Loucy (cell line): ENCODE results near the gene CUL4B.

Experiments
- H2AFZ ChIP-seq: fragments of 200-600 bp; sonication (generic); 2 replicates; pipeline ENCODE4 v1.6.0; 2016; ENCODE audit warnings: antibody characterized with exemption, mild to moderate bottlenecking, low read length, moderate library complexity
- H3F3A ChIP-seq: fragments of 200-600 bp; 2 replicates; pipeline ENCODE4 v1.6.0; 2016; ENCODE audit warnings: antibody characterized with exemption, low read depth, mild to moderate bottlenecking
- H3K27me3 ChIP-seq: fragments of 200-600 bp; sonication (generic); 2 replicates; pipeline ENCODE4 v1.6.1; 2014; ENCODE audit warnings: low read length, mild to moderate bottlenecking; ENCODE audit not compliant: insufficient read depth, poor library complexity, severe bottlenecking
- H3K36me3 ChIP-seq: fragments of 200-600 bp; sonication (generic); 2 replicates; pipeline ENCODE4 v1.6.1; 2016; ENCODE audit warnings: low read length; ENCODE audit not compliant: insufficient read depth
- H3K4me1 ChIP-seq: fragments of 200-600 bp; sonication (generic); 2 replicates; pipeline ENCODE4 v1.5.1; 2014; ENCODE audit warnings: low read length, mild to moderate bottlenecking; ENCODE audit not compliant: insufficient read depth, poor library complexity, severe bottlenecking
- H3K4me2 ChIP-seq: fragments of 200-600 bp; sonication (generic); 2 replicates; pipeline ENCODE4 v1.6.0; 2014; ENCODE audit warnings: antibody characterized with exemption, low read length, low read depth, mild to moderate bottlenecking; ENCODE audit not compliant: poor library complexity, severe bottlenecking
- H3K4me3 ChIP-seq: fragments of 200-600 bp; sonication (generic); 2 replicates; pipeline ENCODE4 v1.5.1; 2014; ENCODE audit warnings: low read length, mild to moderate bottlenecking, mixed read lengths; ENCODE audit not compliant: poor library complexity, severe bottlenecking
- H3K79me2 ChIP-seq: fragments of 200-600 bp; sonication (generic); 2 replicates; pipeline ENCODE4 v1.6.1; 2014; ENCODE audit warnings: low read length; ENCODE audit not compliant: insufficient read depth
- H3K9ac ChIP-seq: fragments of 200-600 bp; sonication (generic); 2 replicates; pipeline ENCODE4 v1.6.0; 2014; ENCODE audit warnings: mild to moderate bottlenecking, low read depth, low read length, moderate library complexity; ENCODE audit not compliant: poor library complexity, severe bottlenecking
- H3K9me2 ChIP-seq: fragments of 200-600 bp; sonication (generic); replicated peaks from 2 replicates; pipeline ENCODE4 v1.6.1; 2016; ENCODE audit warnings: low read depth, low read length, mixed read lengths
- H3K9me3 ChIP-seq: fragments of 200-600 bp; sonication (generic); 2 replicates; pipeline ENCODE4 v1.6.1; 2014; ENCODE audit warnings: mild to moderate bottlenecking, antibody characterized with exemption, low read length, low read depth; ENCODE audit not compliant: insufficient read depth
- H4K20me1 ChIP-seq: fragments of 200-600 bp; sonication (generic); 2 replicates; pipeline ENCODE4 v1.6.0; 2014; ENCODE audit warnings: antibody characterized with exemption, low read length, mild to moderate bottlenecking; ENCODE audit not compliant: insufficient read depth, poor library complexity, severe bottlenecking
- CTCF ChIP-seq: fragments of 200-600 bp; sonication (generic); conservative IDR thresholded peaks from 2 replicates; pipeline ENCODE4 v1.5.1; 2014; ENCODE audit warnings: mild to moderate bottlenecking, antibody characterized with exemption, low read length
- EZH2phosphoT487 ChIP-seq: fragments of 200-600 bp; IDR thresholded peaks from 2 replicates; pipeline ENCODE4 v1.6.1; 2018; ENCODE audit warnings: antibody characterized with exemption, mild to moderate bottlenecking, moderate library complexity, borderline replicate concordance

CUL4B gene

GRCh38 chrX:120560842-120561633 lies at the start of gene CUL4B:
TSS of gene CUL4B (minus strand) at chrX:120560962. CDS start at chrX:120560638, 324 bp downstream.
- Histone ChIP-seq H3K79me2 (peaks cover 51% of the 10 kb centered on the region), H3K27me3 (no peaks in the 10 kb centered on the region), H3K9ac (peak within 1 kb of the TSS; percentile 93), H3K4me1 (peaks cover 15% of the 10 kb centered on the region), H3K9me3 (no peaks in the 10 kb centered on the region), H2AFZ (peak within 1 kb of the TSS; percentile 94), H3K36me3 (peaks cover 5% of the 10 kb centered on the region; the same call in 1 of the 2 replicates), H3K4me3 (peak within 1 kb of the TSS; percentile 93), H3F3A (no peaks in the 10 kb centered on the region), H3K4me2 (peak within 1 kb of the TSS; percentile 93), H3K9me2 (no peaks in the 10 kb centered on the region), H4K20me1 (peaks cover 29% of the 10 kb centered on the region)
- TF ChIP-seq EZH2phosphoT487 (no peak), CTCF (no peak)

DNA sequence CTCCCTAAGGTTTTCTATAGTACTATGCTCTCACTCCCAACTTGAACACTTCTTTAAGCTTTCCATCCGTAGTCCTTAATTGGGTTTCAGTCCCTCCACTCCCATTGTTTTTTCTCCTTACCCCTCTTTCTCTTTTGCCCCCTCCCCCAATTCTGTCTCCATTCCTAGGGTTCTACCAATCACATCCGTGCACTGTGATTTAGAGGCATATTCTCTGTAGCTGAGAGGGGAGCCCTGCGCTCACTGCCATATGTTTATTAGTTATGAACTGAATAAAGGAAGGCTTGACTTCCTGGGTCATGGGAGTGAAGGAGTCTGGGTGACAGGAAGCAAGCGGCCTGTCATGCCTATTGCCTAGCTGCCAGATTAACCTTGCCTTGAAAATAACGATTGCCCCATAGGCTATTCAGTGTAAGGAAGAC lies 43.6 kb upstream of the CUL4B start:
- no peaks in the 10 kb centered on the region for H3K27me3 ChIP-seq
- no peaks in the 10 kb centered on the region for H3K9me3 ChIP-seq
- H3K79me2 ChIP-seq = peaks cover 31% of the 10 kb centered on the region
- peak overlapping the region; percentile 83 for H3K4me3 ChIP-seq
- H3K4me2 ChIP-seq = peak overlapping the region; percentile 91
- H3K4me1 ChIP-seq = peaks cover 5% of the 10 kb centered on the region
- H3K9ac ChIP-seq = peak overlapping the region; percentile 93
- no peaks in the 10 kb centered on the region for H3K9me2 ChIP-seq
- peak overlapping the region; percentile 87 for H2AFZ ChIP-seq
- H3F3A ChIP-seq = no peaks in the 10 kb centered on the region
- TF ChIP-seq EZH2phosphoT487 = no peak
- no peak for TF ChIP-seq CTCF
- H4K20me1 ChIP-seq = peaks cover 11% of the 10 kb centered on the region
- H3K36me3 ChIP-seq = peaks cover 5% of the 10 kb centered on the region; the same call in 1 of the 2 replicates

GRCh38 chrX:120603707-120604360 lies 43.1 kb upstream of the CUL4B start, which contains the start of gene MCTS1:
TSS of gene MCTS1 (plus strand) at chrX:120604101. CDS start at chrX:120604237, 136 bp downstream.
- Histone ChIP-seq H3K79me2 (peaks cover 31% of the 10 kb centered on the region), H3K4me3 (peak within 1 kb of the TSS; percentile 83), H3K27me3 (no peaks in the 10 kb centered on the region), H4K20me1 (peaks cover 11% of the 10 kb centered on the region), H3K4me2 (peak within 1 kb of the TSS; percentile 91), H3K9me3 (no peaks in the 10 kb centered on the region), H2AFZ (peak within 1 kb of the TSS; percentile 87), H3K9me2 (no peaks in the 10 kb centered on the region), H3K9ac (peak within 1 kb of the TSS; percentile 93), H3K36me3 (peaks cover 5% of the 10 kb centered on the region; the same call in 1 of the 2 replicates), H3F3A (no peaks in the 10 kb centered on the region), H3K4me1 (peaks cover 5% of the 10 kb centered on the region)
- no peak for TF ChIP-seq EZH2phosphoT487
- TF ChIP-seq CTCF = no peak
